HG03066 (cell line): ENCODE measurements around the gene SNRPA1.
"Not testable (repeated sequence)": the region's sequence is repeated elsewhere in the genome, so short reads cannot be mapped to it uniquely, and the experiment has no call there.

Experiments
- ATAC-seq: cut with Tn5 transposase; IDR thresholded peaks from one replicate; pipeline ENCODE4 v1.9.1; 2021; ENCODE audit warnings: low read depth; ENCODE audit not compliant: unreplicated experiment

Gene SNRPA1

DNA sequence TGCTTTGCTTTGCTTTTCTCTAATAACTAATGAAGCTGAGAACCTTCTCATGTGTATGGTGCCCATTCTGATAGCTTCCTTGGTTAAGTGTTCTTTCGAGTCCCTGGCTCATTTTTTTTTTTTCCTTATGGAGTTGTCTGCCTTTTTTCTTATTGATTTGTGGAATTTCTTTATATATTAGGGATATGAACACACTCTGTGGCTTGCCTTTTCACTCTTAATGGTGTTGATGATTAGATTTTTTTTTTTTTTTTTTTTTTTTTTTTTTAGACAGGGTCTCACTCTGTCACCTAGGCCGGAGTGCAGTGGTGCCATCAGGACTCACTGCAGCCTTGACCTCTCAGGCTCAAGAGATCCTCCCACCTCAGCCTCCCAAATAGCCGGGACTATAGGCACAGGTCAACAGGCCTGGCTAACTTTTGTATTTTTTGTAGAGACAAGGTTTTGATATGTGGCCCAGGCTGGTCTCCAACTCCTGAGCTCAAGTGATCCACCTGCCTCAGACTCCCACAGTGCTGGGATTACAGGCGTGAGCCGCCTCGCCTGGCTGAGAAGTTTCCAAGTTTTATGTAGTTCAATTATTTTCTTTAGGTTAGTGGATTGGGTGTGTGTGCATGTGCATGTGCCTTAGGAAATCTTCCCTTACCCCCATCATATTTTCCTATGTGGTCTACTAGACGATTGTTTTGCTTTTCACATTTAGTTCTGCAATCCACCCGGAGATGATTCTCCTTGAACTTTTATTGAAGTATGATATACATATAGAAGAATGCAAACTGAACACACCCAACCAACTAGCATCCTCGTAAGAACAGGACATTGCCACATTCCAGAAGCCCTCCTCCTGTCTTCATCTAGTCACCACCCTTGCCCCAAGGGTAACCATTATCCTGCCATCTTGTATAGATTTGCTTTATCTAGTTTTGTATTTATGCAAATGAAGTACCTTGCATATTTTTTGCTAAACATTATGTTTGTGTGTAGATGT, 1.7 kb upstream of the SNRPA1 start:
- no peak for ATAC-seq

DNA sequence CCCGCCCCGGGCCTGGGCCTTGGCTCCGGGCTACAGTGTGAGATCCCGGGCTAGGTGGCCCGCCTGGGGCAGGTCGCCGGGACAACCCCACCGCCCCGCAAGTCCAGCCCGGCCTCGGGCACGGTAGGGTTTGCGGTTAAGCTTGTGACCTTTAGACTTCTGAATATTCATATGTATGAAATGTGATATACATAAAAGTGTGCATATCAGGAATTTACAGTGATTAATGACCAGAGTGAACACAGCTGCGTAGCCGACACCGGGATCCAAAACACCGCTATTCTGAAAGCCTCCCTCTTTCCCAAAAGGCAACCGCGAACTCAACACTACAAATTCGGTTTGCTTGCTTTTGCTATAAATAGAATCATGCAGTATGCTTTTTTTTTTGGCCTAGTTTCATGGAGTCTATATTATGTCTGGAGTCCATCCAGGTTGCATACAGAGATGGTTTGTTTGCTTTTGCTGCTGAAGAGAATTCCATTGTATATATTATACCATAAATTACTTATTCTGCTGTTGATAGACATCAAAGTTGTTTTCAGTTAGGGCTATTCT, 636 bp upstream of the SNRPA1 start:
- ATAC-seq, result no peak

DNA sequence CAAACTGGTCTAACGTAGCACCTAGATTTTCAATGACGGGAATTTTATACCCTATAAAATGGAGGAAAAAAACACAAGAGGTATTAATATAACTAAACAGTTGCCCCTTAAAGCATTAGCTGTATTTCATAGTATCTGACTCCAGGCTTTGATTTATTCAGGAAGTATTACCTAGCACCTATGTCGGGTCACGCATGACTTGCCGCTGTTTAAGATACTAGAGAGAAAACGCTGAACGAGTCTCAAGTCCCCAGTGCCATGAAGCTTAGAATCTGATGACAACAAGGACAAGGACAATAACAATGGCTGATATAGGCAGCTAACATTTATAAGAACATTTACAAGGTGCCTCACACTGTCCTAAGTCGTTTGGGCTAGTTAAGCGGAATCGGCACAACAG, 1.9 kb downstream of the SNRPA1 start:
- ATAC-seq, result no peak

DNA sequence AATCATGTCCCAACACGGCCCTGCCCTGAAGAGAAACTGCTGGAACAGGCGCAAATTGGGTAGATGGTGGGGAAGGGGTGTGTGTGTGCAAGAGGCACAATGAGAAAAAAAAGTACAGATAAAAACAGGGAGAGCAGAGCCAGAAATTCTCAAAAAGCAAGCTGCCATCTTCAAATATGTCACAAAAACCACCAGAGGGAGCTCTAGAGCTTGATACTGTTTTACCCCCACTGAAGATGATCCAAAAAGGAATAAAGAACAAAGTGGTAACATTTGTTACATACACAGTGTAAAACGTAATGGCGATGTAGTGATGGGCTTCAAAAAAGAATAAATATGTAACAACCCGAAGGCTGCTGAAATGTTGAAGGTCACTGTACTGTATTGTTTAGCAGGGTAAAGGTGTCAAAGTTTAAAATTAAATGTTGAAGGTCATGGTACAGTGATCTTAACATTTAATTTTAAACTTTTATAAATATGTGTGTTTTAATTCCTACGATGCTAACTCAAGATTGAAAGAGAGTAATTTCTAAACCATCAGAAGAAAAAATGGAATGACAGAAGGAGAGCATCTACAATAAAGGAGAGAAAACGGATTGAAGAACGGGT, 6.0 kb downstream of the SNRPA1 start:
- no peak for ATAC-seq

DNA sequence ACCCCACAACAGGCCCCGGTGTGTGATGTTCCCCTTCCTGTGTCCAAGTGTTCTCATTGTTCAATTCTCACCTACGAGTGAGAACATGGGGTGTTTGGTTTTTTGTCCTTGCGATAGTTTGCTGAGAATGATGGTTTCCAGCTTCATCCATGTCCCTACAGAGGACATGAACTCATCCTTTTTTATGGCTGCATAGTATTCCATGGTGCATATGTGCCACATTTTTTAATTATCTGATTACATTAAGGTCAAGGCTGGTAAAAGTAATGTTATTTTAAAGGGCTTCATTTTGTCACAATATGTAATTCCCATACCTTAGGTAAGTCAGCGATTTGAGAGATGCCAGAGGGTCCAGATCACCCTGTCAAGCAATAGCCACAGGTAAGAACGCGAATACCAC, 7.7 kb downstream of the SNRPA1 start:
- not testable (repeated sequence) for ATAC-seq

DNA sequence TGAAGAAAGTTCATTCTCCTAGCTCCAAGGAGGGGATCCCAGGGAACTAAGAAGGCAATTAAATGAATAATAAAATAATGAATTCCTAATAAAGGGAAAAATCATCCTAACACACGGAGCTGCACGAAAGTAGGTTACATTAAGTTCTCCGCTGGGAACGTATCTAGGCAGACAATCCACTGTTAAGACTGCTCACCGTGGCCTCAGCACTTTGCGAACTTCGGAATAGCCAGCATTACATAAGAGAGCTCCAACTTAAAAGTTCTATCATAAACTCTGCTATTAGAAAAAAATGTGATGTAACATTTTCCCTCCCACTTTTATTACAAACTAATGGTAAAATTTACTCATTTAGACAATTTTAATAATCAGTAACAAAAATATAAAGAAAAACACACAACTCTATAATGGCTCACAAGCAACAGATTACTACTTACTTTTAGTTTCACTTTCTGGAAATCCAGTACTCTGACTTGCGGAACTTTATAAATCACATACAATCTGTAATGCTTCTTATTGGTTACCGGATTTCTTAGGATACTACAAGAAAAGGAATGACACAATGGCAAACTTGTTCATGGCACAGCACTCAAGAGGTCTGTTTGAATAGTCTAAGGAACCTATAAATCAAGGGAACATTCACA, 8.5 kb downstream of the SNRPA1 start:
- no peak for ATAC-seq

DNA sequence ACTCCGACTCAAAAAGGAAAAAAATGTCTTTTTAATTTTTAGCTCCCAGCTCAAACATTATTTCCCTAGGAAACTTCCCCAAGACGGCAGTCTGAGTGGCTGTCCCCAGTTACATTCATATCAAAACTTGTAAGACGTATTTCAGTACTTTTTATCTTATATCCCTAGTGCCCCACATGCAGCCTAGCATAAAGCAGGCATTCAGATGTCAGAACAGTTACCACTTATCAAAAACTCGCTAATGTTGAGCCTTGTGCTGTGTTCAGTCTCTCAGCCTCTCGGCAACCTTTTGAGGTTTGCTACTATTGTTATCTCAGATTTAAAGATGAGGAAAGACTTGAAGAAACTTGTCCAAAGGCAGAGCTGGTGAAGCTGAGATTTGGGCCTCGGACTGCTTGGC, 11.1 kb downstream of the SNRPA1 start:
- ATAC-seq, result no peak

DNA sequence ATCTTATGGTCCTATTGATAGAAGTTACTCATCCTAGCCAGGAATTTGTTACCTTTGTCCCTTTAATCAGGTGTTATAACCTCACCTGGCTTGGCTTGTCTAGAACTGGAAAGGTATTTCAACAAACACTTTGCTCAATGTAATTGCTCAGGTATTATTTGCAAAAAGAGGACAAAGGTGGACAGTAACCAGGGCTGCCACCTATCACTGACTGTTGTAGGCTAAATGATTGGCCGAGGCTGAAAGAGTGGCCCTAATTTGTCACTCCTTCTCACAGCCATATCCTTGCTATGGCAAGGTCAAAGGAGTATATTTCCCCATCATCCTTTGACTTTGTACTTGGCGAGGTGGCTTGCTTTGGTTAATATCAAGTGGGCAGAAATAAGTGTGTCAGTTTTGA, 15.0 kb downstream of the SNRPA1 start:
- no peak for ATAC-seq

DNA sequence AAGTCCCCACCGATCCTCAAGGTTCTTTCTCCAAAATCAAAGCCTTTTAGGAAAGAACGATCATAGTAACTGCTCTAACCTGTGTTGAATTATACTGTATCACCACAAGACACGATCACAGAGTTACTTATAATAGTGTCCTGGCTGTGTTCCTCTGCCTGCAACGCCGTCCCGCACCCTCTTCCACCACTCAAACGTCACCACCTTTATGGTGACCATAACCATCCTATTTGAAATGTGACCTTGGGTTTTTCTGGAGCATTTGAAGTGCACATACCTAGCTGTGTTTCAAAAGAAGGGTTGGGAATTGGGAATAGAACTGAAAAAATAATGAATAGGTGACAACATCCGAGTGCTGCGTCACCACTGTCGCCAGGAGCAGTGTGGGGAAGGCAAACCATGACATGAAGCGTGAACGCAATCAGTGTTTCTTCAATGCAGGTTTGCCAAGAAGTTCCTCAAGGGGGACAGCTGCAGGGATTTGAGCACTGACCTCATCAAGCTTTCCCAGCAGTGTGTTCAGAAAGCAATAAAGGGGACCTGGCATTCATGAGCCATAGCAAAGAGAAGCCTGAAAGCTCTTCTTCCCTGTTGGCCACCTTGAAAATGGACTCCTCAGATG, 17.0 kb downstream of the SNRPA1 start:
- no peak for ATAC-seq

DNA sequence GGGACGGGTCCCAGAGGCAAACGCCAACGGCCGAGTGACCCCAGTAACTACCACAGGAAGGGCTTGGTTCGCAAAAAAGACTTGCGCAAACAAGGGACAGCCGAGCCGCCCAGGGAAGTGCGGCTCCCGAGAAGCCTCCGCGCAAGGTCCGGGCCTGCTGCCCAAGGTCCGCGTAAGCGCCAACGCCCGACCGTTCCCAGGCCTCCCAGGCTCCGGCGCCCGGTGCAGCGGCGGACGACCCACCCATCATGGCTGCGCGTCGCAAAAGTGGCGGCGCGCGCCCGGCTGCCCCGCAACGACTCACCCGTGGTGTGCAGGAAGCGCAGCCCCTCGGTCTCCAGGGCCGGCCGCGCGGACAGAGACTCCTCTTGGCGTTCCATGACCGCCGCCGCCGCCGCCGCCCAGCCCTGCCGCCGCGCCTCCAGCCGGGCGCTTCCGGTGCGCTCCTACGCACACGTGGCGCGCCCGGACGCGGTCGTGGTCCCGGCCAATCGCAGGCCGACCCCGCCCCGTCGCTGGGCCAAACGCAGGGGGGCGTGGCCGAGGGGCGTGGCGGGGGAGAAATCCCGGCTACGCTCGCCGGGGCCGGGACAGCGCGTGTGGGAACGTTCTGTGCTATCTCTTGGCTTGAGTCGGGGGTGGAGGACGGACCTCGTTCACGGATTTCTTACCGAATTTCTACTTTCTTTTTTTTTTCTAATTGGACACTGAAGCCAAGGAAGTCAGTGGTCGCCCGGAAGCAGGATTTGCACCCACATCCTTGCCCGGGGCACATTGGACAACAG, 17.8 kb downstream of the SNRPA1 start, which contains the start of gene SELENOS:
TSS of gene SELENOS (minus strand) at position 448 of the 785 bp plus-strand sequence. CDS start at position 380, 68 bp downstream.
- peak; percentile 78 for ATAC-seq

DNA sequence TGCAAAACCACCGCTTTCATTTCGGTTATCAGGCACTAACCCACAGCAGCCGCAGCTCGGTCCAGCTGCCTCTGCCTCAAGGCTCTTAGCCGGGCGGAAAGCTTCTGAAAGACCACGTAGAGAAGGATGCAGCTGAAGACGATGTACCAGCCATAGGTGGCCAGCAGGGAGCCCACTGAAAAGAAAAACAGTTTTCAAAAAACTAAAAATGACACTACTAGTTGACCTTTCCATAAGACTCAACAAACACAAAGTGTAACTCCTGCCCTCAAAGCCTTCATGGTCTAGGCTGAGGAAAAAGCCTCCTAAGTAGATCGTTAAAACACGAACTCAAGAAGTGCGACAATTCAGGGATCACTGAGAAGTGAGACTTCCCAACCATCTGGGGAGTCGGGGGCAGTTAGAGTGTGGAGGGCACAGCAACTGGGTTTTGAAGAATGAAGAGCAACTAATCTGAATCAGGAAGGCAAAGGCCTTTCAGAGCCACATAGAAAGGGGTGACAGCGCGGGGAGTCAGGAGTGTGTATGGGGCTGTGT, 18.5 kb downstream of the SNRPA1 start:
- peak; percentile 45 for ATAC-seq

DNA sequence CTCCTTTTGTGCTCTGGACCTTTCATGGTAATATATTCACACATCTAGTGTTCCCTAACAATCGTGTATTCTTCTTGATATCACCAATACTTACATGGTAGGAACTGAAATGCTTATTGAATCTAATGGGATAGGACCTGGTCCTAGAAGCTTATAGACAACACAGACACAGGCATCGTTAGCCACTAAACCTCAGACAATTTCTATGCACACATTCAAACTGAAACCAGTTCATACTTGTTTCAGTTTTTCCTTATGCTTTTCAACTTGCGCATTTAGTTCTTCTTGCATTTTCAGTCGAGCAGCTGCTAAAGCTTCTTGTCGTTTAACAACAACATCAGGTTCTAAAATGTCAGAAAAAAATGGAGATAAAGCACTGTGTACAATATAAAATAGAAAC, 20.0 kb downstream of the SNRPA1 start:
- ATAC-seq, result peak; percentile 38

DNA sequence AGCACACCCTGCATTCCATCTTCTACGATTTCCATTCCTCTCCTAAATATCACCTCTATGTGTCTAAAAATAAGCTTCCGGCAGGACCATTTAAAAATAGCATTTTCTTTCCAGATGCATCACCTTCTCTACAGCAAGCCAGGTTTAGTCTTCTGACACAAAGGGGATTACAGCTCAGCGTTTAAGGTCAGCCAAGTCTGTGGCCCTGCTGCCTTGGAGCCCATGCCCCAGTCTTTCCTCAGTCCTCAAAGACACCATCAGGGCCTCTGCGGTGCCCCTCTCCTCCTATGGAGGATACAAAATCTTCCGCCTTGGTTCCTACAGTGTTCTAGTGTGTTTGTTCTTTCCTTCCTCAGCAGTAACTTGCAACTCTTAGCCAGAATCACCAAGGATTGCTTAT, 21.5 kb downstream of the SNRPA1 start:
- no peak for ATAC-seq

DNA sequence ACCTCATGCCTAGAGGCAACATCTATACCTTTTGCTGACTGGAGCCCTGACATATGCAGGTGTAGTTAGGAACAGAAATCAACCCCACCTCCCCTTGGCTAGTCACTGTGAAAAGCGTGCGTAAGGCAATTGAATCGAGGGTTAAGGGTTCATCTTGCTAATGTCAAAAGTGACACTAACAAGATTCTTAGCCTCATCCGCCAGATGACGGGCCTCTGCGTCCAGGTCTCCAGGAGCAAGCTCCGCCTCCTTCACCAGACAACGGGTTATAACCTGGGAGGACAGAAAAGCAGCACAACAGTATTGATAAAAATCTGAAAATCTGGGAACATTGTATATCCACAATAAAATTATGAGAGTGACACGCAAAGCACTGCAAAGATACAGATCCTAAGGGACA, 22.5 kb downstream of the SNRPA1 start:
- ATAC-seq, result no peak

DNA sequence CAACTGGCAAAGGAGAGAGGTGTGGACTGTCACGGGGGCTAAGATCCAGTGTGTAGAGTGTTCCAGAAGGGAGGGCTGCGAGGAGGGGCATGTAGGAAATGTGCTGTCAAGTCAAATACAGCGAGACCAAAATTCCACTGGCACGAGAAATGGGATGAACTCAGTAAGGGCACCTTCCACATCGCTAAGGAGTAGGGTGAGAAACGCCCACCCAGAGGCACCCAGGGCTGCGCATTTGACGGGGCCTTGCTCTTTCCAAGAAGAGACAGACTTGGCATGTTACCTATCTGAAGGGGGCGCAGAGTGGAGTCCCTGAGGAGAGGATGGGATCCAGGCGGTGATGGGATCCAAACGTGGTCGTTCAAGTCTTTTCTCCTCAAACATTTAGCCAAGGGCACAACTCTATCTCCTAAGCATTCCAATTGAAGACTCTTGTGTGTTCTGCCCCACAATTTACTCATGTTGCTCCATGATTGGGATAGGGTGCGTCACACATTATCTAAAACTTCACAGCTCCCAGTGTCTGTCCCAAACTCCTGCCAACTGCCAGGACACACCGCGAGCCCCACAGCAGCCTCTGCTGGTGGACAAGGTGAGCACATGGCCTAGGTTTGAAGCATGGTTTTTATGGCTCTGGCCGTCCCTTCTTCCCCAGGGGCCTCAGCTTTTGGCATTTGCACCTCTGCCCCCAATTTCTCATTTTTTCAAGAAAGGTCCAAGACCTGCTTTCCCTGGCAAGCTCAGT, 25.4 kb downstream of the SNRPA1 start:
- no peak for ATAC-seq

DNA sequence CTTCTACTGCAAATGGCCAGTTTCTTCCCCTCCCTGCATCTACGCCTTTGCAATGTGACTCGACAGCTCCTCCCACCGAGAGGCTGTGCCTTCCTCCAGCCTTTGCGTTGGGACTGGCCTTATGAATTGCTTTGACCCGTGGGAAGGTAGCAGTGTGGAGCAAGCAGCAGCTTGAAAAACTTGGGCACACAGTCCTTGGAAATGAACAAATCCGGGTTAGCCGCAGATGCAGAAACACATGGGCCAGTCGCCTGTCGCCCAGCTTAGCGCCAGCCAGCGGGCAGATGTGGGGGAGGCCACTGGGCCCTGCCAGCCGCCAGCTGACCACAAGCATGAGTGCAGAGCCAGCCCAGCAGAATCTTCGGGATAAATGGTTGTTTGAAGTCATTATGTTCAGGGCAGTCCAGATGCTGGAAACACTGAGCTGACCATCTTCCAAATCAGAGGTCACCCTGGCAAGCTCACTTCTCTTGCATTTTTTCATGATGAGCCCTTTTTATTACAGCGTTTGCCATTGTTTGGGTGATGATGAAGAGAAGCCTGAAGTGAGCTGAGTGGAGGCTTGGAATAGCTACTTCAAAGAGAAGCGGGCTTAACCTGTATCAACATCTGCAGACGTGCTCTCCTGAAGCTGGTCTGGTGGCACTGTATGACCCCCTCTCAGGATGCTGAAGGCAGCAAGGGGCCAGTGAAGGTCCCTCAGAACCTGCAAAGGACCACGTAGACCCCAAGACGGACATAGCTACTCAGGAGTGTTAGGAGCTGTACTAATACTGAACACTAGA, 27.5 kb downstream of the SNRPA1 start:
- no peak for ATAC-seq

DNA sequence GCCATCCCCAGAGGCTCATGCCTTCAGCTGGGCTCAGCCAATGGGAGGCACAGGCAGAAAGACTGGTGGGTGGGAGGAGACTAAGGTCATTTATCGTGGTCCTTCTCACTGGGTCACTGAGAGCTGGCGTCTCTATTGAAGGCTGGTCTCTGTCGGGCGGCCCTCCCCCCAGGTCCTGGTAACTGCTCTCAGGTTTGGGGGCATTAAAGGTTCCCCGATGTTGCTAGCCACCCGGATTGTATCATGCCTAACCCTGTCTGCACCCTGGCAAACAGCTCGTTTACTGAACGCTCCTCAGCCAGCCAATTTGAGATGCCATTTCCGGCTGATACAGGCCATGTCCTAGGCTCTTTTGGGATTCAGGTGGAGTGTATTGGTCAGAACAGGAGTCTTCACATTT, 28.3 kb downstream of the SNRPA1 start:
- no peak for ATAC-seq

DNA sequence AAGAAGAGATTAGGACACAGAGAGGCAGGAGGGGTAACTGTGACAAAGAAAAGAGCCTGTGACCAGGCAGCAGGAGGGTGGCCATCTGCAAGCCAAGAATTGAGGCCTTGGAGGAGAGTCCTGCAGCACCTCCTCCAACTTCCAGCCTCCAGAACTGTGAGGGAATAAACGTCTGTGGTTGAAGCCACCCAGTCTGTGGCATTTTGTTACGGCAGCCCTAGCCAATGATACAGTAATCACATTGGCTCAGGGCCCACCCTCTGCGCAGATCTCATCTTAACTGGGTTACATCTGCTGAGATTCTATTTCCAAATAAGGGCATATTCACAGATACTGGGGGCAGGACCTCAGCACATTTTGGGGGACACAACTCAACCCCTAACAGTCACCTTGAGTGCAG, 29.0 kb downstream of the SNRPA1 start:
- no peak for ATAC-seq
